ENCODE results near the gene TMEM239. TPM values are rescaled to one million over a fixed set of nuclear protein-coding genes. Genes with fewer than 3 reads are reported as not detected.

Gene TMEM239
- polyA plus RNA-seq, 4 donors = not detected

DNA sequence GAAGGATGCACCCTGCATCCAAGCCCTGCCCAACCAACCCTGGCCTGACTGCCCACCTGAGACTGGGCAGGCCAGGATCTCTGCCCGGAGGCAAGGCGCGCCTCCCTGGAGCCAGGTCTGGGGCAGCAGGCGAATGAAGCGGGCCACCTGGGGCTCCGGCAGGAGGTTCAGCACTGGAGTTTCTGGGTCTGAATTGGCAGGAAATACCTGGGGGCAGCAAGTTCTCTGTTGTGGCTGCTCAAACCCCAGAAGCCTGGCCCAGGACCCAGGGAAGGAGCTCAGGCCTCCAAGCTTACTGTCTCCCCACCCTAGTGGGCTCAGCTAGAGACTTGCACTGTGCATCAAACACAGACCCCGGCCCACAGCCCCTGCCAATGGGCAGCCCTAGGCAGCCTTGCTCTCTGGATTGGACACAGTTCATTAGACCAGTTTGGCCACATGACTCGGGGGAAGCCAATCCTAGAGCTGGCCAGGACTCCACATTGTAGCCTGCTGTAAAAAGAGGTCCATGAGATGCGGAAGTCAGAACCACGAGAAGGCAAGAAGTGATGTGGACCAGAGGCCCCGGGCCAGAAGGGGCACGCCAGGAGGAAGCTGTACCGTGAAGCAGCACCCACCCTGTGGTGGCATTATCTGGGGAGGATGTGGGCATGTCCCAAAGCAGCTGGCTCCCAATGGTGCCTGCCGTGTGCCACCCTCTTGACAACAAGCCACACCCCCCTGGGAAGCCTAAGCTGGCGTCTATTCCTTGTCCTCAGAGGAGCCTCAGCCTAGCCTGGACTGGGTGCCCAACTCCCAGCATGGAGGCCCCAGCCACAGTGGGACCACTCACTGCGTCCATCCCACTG, 18.8 kb upstream of the TMEM239 start:
- 71 to 80% (median 72%) methylated on average over 16 of the region's 16 CpGs for WGBS, 3 donors
- Histone ChIP-seq H3K36me3 (ENCODE audit: control insufficient read depth in 3 of 3, insufficient read depth in 2 of 3, low read depth in 1 of 3, low read length in 3 of 3) (peaks cover 0 to 7% (median 0%) of the 10 kb centered on the region in 3 donors), H3K27me3 (ENCODE audit: control insufficient read depth in 3 of 3, insufficient read depth in 3 of 3, low read length in 3 of 3) (peaks cover 15 to 43% (median 18%) of the 10 kb centered on the region in 3 donors), H3K27ac (ENCODE audit: low read depth in 1 of 3, low read length in 2 of 3) (no peak overlapping the region), H3K9me3 (ENCODE audit: control insufficient read depth in 2 of 2, insufficient read depth in 1 of 2, low read depth in 1 of 2, low read length in 1 of 2) (no peaks in the 10 kb centered on the region), H3K4me1 (ENCODE audit: control insufficient read depth in 3 of 3, insufficient read depth in 2 of 3, low read depth in 1 of 3, low read length in 2 of 3) (peaks cover 0 to 2% (median 0%) of the 10 kb centered on the region in 3 donors), H3K4me3 (ENCODE audit: low read depth in 1 of 3, low read length in 3 of 3) (no peak overlapping the region)
- FAIRE-seq (no peak), DNase-seq (no peak)

DNA sequence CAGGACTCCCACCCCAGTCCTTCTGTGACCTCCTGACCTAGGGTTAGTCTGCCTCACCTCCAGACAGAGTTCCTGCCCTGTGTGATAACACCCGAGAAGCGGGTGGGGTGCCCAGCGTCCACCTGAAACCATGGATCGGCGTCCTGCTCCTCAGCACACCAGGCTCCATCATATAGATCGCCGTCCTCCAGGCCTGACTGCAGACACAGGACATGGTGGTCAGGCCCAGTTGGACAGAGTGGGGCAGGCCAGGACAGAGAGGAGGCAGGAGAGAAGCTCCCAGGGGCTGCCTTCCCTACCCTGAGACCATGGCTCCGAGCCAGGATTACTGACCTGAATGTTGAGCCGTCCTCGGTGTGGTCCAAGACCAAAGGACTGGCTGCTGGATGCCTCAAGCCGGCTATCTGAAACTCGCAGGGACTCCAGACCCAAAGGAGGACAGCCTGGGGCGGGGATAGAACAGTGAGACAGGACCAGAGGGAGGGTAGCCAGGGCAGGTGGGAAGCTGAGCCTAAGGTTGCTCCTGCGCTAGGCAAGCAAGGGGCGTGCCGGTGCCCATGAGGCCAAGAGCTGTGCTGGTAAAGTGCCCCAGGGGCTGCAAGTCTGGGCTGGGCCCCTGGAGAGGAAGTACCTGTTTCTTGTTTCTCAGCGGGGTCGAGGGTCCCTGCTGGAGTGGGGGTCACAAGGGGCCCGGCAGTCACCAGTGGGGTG, 17.9 kb upstream of the TMEM239 start:
- Histone ChIP-seq H3K9me3 (ENCODE audit: control insufficient read depth in 2 of 2, insufficient read depth in 1 of 2, low read depth in 1 of 2, low read length in 1 of 2) (no peaks in the 10 kb centered on the region), H3K36me3 (ENCODE audit: control insufficient read depth in 3 of 3, insufficient read depth in 2 of 3, low read depth in 1 of 3, low read length in 3 of 3) (peaks cover 0 to 7% (median 0%) of the 10 kb centered on the region in 3 donors), H3K27me3 (ENCODE audit: control insufficient read depth in 3 of 3, insufficient read depth in 3 of 3, low read length in 3 of 3) (peaks cover 15 to 51% (median 18%) of the 10 kb centered on the region in 3 donors), H3K27ac (ENCODE audit: low read depth in 1 of 3, low read length in 2 of 3) (no peak overlapping the region), H3K4me3 (ENCODE audit: low read depth in 1 of 3, low read length in 3 of 3) (no peak overlapping the region), H3K4me1 (ENCODE audit: control insufficient read depth in 3 of 3, insufficient read depth in 2 of 3, low read depth in 1 of 3, low read length in 2 of 3) (peaks cover 0 to 2% (median 0%) of the 10 kb centered on the region in 3 donors)
- DNase-seq (no peak), FAIRE-seq (no peak)
- 81 to 88% (median 82%) methylated on average over 19 of the region's 19 CpGs for WGBS, 3 donors

DNA sequence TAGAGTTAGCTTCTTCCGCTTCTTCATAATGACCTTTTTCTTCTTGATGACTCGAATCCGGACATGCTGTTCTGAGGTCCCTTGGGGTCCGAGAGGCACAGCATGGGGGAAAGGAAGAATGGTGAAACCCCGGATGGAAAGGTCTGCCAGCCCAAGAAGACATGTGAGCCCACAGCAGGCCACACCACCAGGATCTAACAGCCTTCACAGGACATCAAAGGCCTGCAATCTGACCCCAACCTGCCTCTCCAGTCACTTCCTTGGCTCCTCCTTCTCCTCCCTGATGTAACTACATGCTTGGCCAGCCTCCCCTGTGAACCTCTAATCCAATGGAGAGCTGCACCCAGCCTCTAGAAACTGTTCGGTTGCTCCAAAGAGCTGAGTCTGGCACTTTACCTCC, 17.4 kb upstream of the TMEM239 start:
- no peak for FAIRE-seq
- peaks cover 15 to 51% (median 18%) of the 10 kb centered on the region in 3 donors for H3K27me3 ChIP-seq (ENCODE audit: control insufficient read depth in 3 of 3, insufficient read depth in 3 of 3, low read length in 3 of 3)
- H3K4me3 ChIP-seq (ENCODE audit: low read depth in 1 of 3, low read length in 3 of 3) = no peak overlapping the region
- H3K4me1 ChIP-seq (ENCODE audit: control insufficient read depth in 3 of 3, insufficient read depth in 2 of 3, low read depth in 1 of 3, low read length in 2 of 3) = peaks cover 0 to 2% (median 0%) of the 10 kb centered on the region in 3 donors
- H3K9me3 ChIP-seq (ENCODE audit: control insufficient read depth in 2 of 2, insufficient read depth in 1 of 2, low read depth in 1 of 2, low read length in 1 of 2) = no peaks in the 10 kb centered on the region
- DNase-seq = no peak
- WGBS, 3 donors = 75 to 79% (median 78%) methylated on average over 6 of the region's 6 CpGs
- no peak overlapping the region for H3K27ac ChIP-seq (ENCODE audit: low read depth in 1 of 3, low read length in 2 of 3)
- H3K36me3 ChIP-seq (ENCODE audit: control insufficient read depth in 3 of 3, insufficient read depth in 2 of 3, low read depth in 1 of 3, low read length in 3 of 3) = peaks cover 0 to 7% (median 0%) of the 10 kb centered on the region in 3 donors

DNA sequence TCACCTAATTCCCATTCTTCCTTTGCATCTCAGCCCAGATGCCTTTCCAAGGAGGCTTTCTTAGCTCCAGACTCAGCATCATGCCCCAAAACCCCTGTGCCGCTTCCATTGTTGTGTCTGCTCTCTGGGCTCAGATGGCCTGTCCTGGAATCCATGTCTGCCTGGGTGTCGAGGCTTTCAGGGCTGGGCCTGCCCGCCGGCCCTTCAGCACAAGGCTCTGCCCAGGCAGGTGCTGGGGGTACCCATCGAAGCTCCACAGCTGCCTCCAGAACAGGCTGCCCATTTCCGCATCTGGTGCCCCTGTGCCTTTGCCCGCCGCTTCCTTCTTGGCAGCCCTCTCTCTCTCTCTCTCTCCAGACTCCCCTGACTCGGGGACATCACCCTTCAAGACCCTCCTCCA, 16.9 kb upstream of the TMEM239 start:
- FAIRE-seq (no peak), DNase-seq (no peak)
- H3K36me3 ChIP-seq (ENCODE audit: control insufficient read depth in 3 of 3, insufficient read depth in 2 of 3, low read depth in 1 of 3, low read length in 3 of 3) = peaks cover 0 to 7% (median 0%) of the 10 kb centered on the region in 3 donors
- H3K9me3 ChIP-seq (ENCODE audit: control insufficient read depth in 2 of 2, insufficient read depth in 1 of 2, low read depth in 1 of 2, low read length in 1 of 2) = no peaks in the 10 kb centered on the region
- WGBS, 3 donors = 48 to 62% (median 62%) methylated on average over 9 of the region's 9 CpGs
- H3K4me1 ChIP-seq (ENCODE audit: control insufficient read depth in 3 of 3, insufficient read depth in 2 of 3, low read depth in 1 of 3, low read length in 2 of 3) = peaks cover 0 to 2% (median 0%) of the 10 kb centered on the region in 3 donors
- H3K27ac ChIP-seq (ENCODE audit: low read depth in 1 of 3, low read length in 2 of 3) = no peak overlapping the region
- H3K4me3 ChIP-seq (ENCODE audit: low read depth in 1 of 3, low read length in 3 of 3) = peak overlapping the region in 1 of 3 donors; percentile 52
- peaks cover 15 to 53% (median 19%) of the 10 kb centered on the region in 3 donors for H3K27me3 ChIP-seq (ENCODE audit: control insufficient read depth in 3 of 3, insufficient read depth in 3 of 3, low read length in 3 of 3)

DNA sequence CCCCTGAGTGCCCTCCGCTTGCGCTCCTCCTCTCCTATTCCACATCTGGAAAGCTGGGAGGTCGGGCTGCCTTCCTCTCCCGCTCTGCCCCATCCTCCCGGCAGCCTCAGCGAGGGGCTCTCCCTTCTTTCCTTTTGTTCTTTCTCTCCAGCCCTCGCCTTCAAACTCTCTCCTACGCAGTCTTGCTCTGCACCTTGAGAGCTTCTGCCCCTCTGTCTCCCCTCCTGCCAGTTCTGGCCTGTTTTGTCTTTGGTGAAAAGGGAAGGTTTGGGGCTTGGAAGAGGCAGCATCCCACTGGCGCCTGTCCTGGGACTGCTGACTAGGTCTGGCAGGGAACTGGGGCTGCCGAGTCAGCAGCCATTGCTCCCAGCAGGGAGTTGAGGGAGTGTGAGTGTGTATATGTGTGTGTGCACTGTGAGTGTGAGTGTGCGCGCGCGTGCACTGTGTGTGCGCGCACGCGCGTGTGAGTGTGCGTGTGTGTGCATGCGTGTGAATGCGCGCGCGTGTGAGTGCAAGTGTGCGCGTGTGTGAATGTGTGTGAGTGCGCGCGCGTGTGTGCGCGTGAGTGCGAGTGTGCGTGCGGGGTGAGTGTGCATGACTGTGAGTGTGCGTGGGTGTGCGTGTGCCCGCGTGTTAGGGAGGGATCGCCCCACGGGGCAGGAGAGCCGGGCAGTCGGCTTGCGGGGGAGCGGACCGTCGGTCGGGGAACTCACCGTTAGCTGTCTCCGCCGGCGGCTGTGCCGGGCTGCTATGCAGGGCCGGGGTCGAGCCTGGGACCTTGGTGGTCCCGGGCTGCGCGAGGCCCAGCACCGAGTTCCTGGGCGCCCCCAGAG, 16.3 kb upstream of the TMEM239 start:
- WGBS, 3 donors = 2 to 8% (median 7%) methylated on average over 43 to 61 of the region's 61 CpGs
- Histone ChIP-seq H3K27ac (ENCODE audit: low read depth in 1 of 3, low read length in 2 of 3) (no peak overlapping the region), H3K27me3 (ENCODE audit: control insufficient read depth in 3 of 3, insufficient read depth in 3 of 3, low read length in 3 of 3) (peaks cover 15 to 57% (median 25%) of the 10 kb centered on the region in 3 donors), H3K36me3 (ENCODE audit: control insufficient read depth in 3 of 3, insufficient read depth in 2 of 3, low read depth in 1 of 3, low read length in 3 of 3) (peaks cover 0 to 7% (median 0%) of the 10 kb centered on the region in 3 donors), H3K4me3 (ENCODE audit: low read depth in 1 of 3, low read length in 3 of 3) (peak overlapping the region in 2 of 3 donors; percentile 2 to 52), H3K9me3 (ENCODE audit: control insufficient read depth in 2 of 2, insufficient read depth in 1 of 2, low read depth in 1 of 2, low read length in 1 of 2) (no peaks in the 10 kb centered on the region), H3K4me1 (ENCODE audit: control insufficient read depth in 3 of 3, insufficient read depth in 2 of 3, low read depth in 1 of 3, low read length in 2 of 3) (peaks cover 0 to 2% (median 0%) of the 10 kb centered on the region in 3 donors)
- FAIRE-seq = no peak
- DNase-seq = no peak

DNA sequence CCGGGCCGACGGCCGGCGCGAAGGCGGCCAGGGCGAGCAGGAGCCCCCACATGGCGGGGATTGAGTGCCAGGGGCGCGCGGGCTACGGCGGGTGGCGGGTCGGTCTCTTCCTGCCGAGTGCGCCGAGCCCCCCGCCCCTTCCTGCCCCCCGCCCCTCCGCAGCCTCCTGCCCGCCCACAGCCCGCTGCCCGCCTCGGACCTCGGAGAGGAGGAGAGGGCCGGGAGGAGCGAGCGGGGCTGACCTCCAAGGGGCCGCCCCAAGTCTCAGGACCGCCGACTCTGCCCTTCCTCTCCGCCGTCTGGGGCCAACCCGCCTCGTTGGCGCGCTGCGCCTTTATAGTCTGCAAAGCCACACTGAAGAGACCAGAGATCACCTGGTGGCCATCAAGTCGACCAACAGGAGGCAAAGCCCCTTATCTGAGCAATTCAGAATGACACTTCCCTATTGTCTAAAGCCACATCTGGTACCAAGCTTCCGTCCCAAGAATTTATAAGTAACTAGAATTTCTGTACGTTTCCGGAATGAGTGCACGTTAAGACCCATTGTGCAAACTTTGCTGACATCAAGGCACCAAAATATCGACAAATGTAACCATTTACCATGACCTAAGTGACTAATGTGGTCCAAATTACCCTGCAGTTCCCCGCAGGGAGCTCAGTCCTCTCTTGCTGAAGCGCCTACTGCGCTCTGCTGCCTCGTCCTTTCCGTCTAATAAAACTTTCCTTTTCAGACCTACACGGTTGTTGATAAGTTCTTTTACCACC, 15.5 kb upstream of the TMEM239 start, which contains the start of gene CPXM1:
TSS of gene CPXM1 (minus strand) at position 107 of the 765 bp plus-strand sequence. CDS start at position 52, 55 bp downstream.
- FAIRE-seq = no peak
- H3K4me1 ChIP-seq (ENCODE audit: control insufficient read depth in 3 of 3, insufficient read depth in 2 of 3, low read depth in 1 of 3, low read length in 2 of 3) = peaks cover 0 to 2% (median 0%) of the 10 kb centered on the region in 3 donors
- H3K27me3 ChIP-seq (ENCODE audit: control insufficient read depth in 3 of 3, insufficient read depth in 3 of 3, low read length in 3 of 3) = peaks cover 18 to 65% (median 33%) of the 10 kb centered on the region in 3 donors
- H3K27ac ChIP-seq (ENCODE audit: low read depth in 1 of 3, low read length in 2 of 3) = no peak within 1 kb of the TSS
- peaks cover 0 to 7% (median 0%) of the 10 kb centered on the region in 3 donors for H3K36me3 ChIP-seq (ENCODE audit: control insufficient read depth in 3 of 3, insufficient read depth in 2 of 3, low read depth in 1 of 3, low read length in 3 of 3)
- H3K4me3 ChIP-seq (ENCODE audit: low read depth in 1 of 3, low read length in 3 of 3) = peak within 1 kb of the TSS in 2 of 3 donors; percentile 2 to 52
- peak in 1 of 2 donors; percentile 23 for DNase-seq
- WGBS, 3 donors = 1 to 3% (median 2%) methylated on average over 27 to 52 of the region's 52 CpGs
- H3K9me3 ChIP-seq (ENCODE audit: control insufficient read depth in 2 of 2, insufficient read depth in 1 of 2, low read depth in 1 of 2, low read length in 1 of 2) = no peaks in the 10 kb centered on the region

DNA sequence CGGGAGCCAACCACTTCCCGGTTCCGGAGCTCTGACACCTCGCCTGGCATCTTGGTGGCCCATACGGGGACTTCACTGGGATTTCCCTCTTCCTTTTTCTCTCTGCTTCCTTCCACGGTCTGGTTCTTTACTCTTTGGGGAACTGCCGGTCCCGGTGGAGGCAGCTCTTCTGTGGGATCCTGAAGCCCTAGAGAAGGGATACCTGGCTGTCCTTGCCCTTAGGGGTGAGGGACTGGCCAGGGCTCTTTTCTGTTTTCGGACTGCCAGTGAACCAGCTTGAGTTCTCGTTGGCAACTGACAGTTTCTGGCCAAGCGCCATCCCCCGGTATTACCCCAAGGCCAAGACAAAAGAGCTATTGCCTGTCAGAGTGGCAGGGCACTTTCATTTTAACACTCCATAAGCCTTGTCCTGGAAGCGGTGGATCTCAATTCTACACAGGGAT, 14.9 kb upstream of the TMEM239 start:
- H3K4me1 ChIP-seq (ENCODE audit: control insufficient read depth in 3 of 3, insufficient read depth in 2 of 3, low read depth in 1 of 3, low read length in 2 of 3) = peaks cover 0 to 2% (median 0%) of the 10 kb centered on the region in 3 donors
- H3K27me3 ChIP-seq (ENCODE audit: control insufficient read depth in 3 of 3, insufficient read depth in 3 of 3, low read length in 3 of 3) = peaks cover 18 to 71% (median 37%) of the 10 kb centered on the region in 3 donors
- no peak overlapping the region for H3K4me3 ChIP-seq (ENCODE audit: low read depth in 1 of 3, low read length in 3 of 3)
- peaks cover 0 to 7% (median 0%) of the 10 kb centered on the region in 3 donors for H3K36me3 ChIP-seq (ENCODE audit: control insufficient read depth in 3 of 3, insufficient read depth in 2 of 3, low read depth in 1 of 3, low read length in 3 of 3)
- DNase-seq (no peak), FAIRE-seq (no peak)
- no peak overlapping the region for H3K27ac ChIP-seq (ENCODE audit: low read depth in 1 of 3, low read length in 2 of 3)
- H3K9me3 ChIP-seq (ENCODE audit: control insufficient read depth in 2 of 2, insufficient read depth in 1 of 2, low read depth in 1 of 2, low read length in 1 of 2) = no peaks in the 10 kb centered on the region
- WGBS, 3 donors = 7 to 13% (median 9%) methylated on average over 13 of the region's 13 CpGs
